Adrenal gland (tissue), 12 donors: ENCODE results near the gene PIK3R2. TPM values are rescaled to one million over a fixed set of nuclear protein-coding genes. Genes with fewer than 3 reads are reported as not detected.

ENCODE experiments used
- DNase-seq, 7 donors: peaks; one replicate each; pipeline ENCODE4 v3.0.0-alpha.2; 2019 to 2020
- H3K27ac ChIP-seq, 5 donors: fragments of 200-600 bp; sonication (generic) in 4 of 5; 1 replicate in 3 of 5; 2 replicates in 2 of 5; pipeline versions ENCODE4 v1.5.1 to v1.8.0; 2016 to 2020; ENCODE audit warnings: mild to moderate bottlenecking in 1 of 5
- H3K27me3 ChIP-seq: fragments of 200-600 bp; 2 replicates; pipeline ENCODE4 v1.8.0; 2021
- H3K36me3 ChIP-seq, 2 donors: fragments of 200-600 bp; replicated peaks in 1 of 2; 1 replicate in 1 of 2; 2 replicates in 1 of 2; pipeline versions ENCODE4 v1.5.1 to v1.8.0; 2018 to 2022
- H3K4me1 ChIP-seq, 2 donors: fragments of 200-600 bp; replicated peaks in 1 of 2; 1 replicate in 1 of 2; 2 replicates in 1 of 2; pipeline versions ENCODE4 v1.5.1 to v1.8.0; 2018 to 2021
- H3K4me3 ChIP-seq, 4 donors: fragments of 200-600 bp; sonication (generic) in 3 of 4; one replicate each; pipeline ENCODE4 v1.5.1; 2016 to 2018
- H3K9me3 ChIP-seq, 3 donors: fragments of 200-600 bp; sonication (generic) in 1 of 3; replicated peaks in 1 of 3; 1 replicate in 2 of 3; 2 replicates in 1 of 3; pipeline versions ENCODE4 v1.5.1 to v1.8.0; 2016 to 2021
- CTCF ChIP-seq, 6 experiments: fragments of 450-650 bp in 4 of 6; fragments of 200-600 bp in 2 of 6; sonication (generic) in 1 of 6; IDR thresholded peaks; 1 replicate in 5 of 6; 2 replicates in 1 of 6; pipeline versions ENCODE4 v1.5.1 to v1.8.0; 2016 to 2021; ENCODE audit warnings: antibody characterized with exemption in 6 of 6, mild to moderate bottlenecking in 2 of 6, moderate library complexity in 1 of 6
- POLR2A ChIP-seq, 2 donors: fragments of 450-650 bp; IDR thresholded peaks; one replicate each; pipeline ENCODE4 v1.6.1; 2017; ENCODE audit warnings: antibody characterized with exemption in 2 of 2, mild to moderate bottlenecking in 2 of 2, moderate library complexity in 1 of 2
- WGBS, 4 donors: extraction: QIAGEN DNeasy Blood & Tissue Kit in 2 of 4; methylation state at CpG; one replicate each; pipeline versions ENCODE4 v1.1.5 to v1.1.7; 2013 to 2017; 5-methylcytosine and 5-hydroxymethylcytosine counted together
- intact Hi-C, 2 donors: fragments of 100-400 bp; cut with DNase I; formaldehyde crosslinking; loops; one replicate each; pipeline versions ENCODE4 v1.14.1 to v1.15.0; 2022 to 2023
- polyA plus RNA-seq, 3 donors: library from polyadenylated mRNA; stranded (reverse); fragments of 200-250 nt in 2 of 3; fragments of 350-450 nt in 1 of 3; fragmentation: Illumina TruSeq in 1 of 3; extraction: RNeasy Lipid Tissue Mini Kit (QIAGEN cat#74804) in 1 of 3; gene quantifications; one replicate each; pipeline ENCODE4 v1.2.3, GENCODE V29; 2013 to 2014
- total RNA-seq, 9 donors: library from RNA; depleted of rRNA in 4 of 9; stranded (reverse); fragments of >200 nt in 4 of 9; fragments of 120-200 nt in 1 of 9; fragmentation: NEBNext Ultra II Directional in 1 of 9; extraction: Animal tissue kit (Norgen Biotek cat#: 25700) in 1 of 9; gene quantifications; one replicate each; pipeline versions ENCODE4 v1.1.0 to v1.2.4, GENCODE V29; 2013 to 2023
- donor health status: healthy with polysubstance abuse.
- donor health status: Bipolar disorder and iron deficiency.
- donor health status: DM: yes; HTN: yes; CAD: no.
- donor health status: DM: no; HTN: no; CAD: no.
- donor health status: DM: no; HTN: no; CAD: no.
- donor health status: DM: yes; HTN: yes; CAD: no.

The PIK3R2 gene
- total and polyA plus RNA-seq, 12 donors, result 6.7 to 124 (median 58.5) TPM

DNA sequence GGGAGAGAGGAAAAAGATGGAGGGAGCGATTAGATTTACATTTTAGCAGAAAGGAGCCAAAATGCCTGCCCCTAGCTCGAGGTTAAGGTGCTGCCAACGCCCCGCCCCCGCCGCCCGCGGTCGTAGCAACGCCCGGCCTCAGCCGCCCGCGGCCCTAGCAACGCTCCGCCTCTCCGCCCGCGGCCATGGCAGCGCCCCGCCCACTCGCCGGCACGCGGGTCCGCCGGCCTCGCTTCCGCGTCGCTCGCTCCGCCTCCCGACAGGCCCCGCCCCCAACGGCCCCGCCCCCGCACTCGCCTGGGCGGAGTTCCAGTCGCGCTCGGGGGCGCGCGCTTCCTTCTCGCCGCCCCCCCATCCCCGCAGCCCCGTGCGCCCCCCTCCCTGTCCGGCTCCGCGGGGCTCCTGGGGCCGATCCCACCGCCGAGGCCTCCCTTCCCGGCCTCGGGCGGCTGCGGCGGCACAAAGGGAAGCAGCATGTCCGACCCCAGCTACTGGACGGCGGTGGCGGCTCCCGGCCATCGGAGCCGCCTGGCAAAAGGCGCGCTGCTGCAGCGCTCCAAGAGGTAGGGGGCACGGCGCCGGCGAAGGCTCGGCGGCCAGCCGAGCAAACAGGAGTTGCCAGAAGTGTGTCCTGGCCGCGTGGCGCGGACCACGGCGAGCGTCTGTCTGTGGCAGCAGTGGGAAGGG lies 35.1 kb upstream of the PIK3R2 start:
- no peak for TF ChIP-seq POLR2A (IDR thresholded peaks at IDR 0.05)
- no peak for TF ChIP-seq CTCF (IDR thresholded peaks at IDR 0.05)
- peak; percentile 86 to 94 (median 91) for DNase-seq

DNA sequence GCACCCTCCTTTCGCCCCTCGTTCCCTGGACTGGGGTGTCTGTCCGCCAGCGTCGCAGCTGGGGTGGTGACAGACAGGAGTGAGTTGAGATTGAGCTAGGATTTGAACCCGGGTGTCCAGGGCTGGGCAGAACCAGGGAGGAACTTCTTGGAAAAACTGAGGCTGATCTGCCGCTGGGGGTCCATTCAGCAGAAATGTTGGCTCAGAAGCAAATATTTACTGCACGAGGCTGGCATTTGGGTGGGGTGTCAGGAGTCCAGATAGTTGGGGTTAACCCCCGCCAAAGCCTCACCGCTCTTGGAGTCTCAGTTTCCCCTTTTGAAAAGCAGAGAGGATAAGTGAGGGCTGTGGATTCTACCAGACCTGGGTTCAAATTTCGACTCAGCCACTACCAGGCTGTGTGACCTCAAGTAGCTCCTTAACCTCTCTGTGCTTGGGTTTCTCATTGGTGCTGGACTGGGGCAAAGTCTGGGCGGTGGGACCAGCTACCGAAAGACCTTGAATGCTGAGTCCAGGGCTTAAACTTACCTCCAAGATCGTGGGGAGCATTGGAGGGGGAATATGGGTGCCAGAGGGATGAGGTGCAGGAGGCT lies 34.4 kb upstream of the PIK3R2 start:
- 34 to 45% (median 35%) methylated on average over 9 to 14 of the region's 14 CpGs for WGBS, 4 donors
- Histone ChIP-seq H3K4me1 (peaks cover 6 to 19% of the 10 kb centered on the region in 2 donors), H3K36me3 (peaks cover 0 to 5% of the 10 kb centered on the region in 2 donors), H3K27ac (peak overlapping the region in 4 of 5 donors; percentile 30 to 64 (median 48)), H3K9me3 (no peaks in the 10 kb centered on the region), H3K4me3 (peak overlapping the region in 2 of 4 donors; percentile 47 to 77), H3K27me3 (no peaks in the 10 kb centered on the region)
- TF ChIP-seq CTCF (IDR thresholded peaks at IDR 0.05), result no peak
- TF ChIP-seq POLR2A (IDR thresholded peaks at IDR 0.05), result no peak
- intact Hi-C loops, result loop anchor here (5.0 kb wide), 2 partner anchors 34 to 44 kb away; partner anchors contain the start of gene PIK3R2 (in 1 of the 2)
- DNase-seq, result no peak

More for the DNA sequence above, 35.1 kb upstream of the PIK3R2 start:
- no peaks in the 10 kb centered on the region for H3K27me3 ChIP-seq
- peak overlapping the region; percentile 46 to 77 (median 52) for H3K4me3 ChIP-seq
- H3K27ac ChIP-seq, result peak overlapping the region in 4 of 5 donors; percentile 30 to 64 (median 48)
- peaks cover 6 to 19% of the 10 kb centered on the region in 2 donors for H3K4me1 ChIP-seq
- 0 to 2% (median 1%) methylated on average over 13 to 84 of the region's 86 CpGs for WGBS, 4 donors
- intact Hi-C loops, result loop anchor here (5.0 kb wide), 2 partner anchors 34 to 44 kb away; partner anchors contain the start of gene PIK3R2 (in 1 of the 2)
- H3K9me3 ChIP-seq, result no peaks in the 10 kb centered on the region
- no peaks in the 10 kb centered on the region for H3K36me3 ChIP-seq

DNA sequence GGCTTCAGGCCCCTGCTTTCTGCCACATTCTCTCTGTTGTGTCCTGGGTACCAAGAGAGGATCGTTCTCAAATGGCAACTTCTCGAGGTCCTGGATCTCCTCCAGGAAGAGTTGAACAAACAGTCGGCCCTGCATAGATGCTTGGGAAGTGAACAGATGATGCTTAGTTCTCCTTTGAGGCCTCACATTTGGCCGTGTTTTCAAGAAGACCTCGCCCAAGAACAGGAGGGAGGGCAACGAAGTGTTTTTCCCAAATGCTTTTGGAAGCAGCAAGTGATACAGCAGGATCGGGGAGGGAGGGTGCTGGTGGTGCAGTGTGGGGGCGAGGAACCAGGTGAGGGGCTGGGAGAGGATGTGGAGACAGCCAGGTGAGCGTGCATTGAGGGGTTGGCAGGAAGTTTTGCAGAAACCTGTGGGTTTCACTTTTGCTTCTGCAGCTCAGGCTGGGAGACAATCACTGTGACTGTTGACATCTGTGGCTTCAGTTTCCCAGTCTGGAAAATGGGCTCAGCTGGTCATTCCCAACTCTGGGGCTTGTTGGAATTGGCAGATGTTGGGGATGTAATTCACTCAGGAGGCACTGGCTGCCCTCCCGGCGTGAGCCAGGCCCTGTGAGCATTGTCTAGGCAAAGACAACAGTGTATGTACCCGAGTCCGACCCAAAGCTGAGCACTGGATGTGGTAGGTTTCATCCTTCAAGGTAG lies 33.8 kb upstream of the PIK3R2 start:
- Histone ChIP-seq H3K27me3 (no peaks in the 10 kb centered on the region), H3K36me3 (peaks cover 0 to 11% of the 10 kb centered on the region in 2 donors), H3K9me3 (no peaks in the 10 kb centered on the region), H3K4me3 (no peak overlapping the region), H3K4me1 (peaks cover 6 to 19% of the 10 kb centered on the region in 2 donors), H3K27ac (peak overlapping the region in 1 of 5 donors; percentile 31)
- TF ChIP-seq POLR2A (IDR thresholded peaks at IDR 0.05) (no peak), CTCF (IDR thresholded peaks at IDR 0.05) (no peak)
- WGBS, 4 donors, result 45 to 60% (median 53%) methylated on average over 8 to 13 of the region's 13 CpGs
- intact Hi-C loops, result loop anchor here (5.0 kb wide), 2 partner anchors 33 to 43 kb away; partner anchors contain the start of gene PIK3R2 (in 1 of the 2)
- DNase-seq, result no peak

DNA sequence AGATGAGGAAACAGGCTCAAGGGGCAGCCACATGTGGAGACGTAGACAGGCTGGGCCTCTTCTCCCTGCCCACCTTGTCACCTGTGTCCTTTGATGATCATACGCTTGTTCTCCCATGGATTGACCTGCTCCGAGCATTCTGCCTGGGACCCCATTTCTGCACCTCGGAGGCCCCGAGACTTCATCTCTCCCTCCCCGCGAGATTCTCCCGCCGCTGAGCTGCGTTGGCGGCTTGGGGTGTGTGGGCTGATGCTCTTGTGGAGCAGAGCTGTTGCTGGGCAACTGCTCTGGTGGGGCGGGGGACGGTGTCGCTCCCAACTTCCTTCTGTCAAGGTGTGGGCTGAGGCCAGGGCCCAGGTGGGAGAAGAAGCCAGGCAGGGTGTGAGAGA lies 33.3 kb upstream of the PIK3R2 start:
- Histone ChIP-seq H3K27me3 (no peaks in the 10 kb centered on the region), H3K36me3 (peaks cover 0 to 17% of the 10 kb centered on the region in 2 donors), H3K9me3 (no peaks in the 10 kb centered on the region), H3K4me3 (no peak overlapping the region), H3K4me1 (peaks cover 6 to 19% of the 10 kb centered on the region in 2 donors), H3K27ac (peak overlapping the region in 1 of 5 donors; percentile 31)
- intact Hi-C loops, result loop anchor here (5.0 kb wide), 2 partner anchors 33 to 43 kb away; partner anchors contain the start of gene PIK3R2 (in 1 of the 2)
- TF ChIP-seq POLR2A (IDR thresholded peaks at IDR 0.05) (no peak), CTCF (IDR thresholded peaks at IDR 0.05) (no peak)
- WGBS, 4 donors, result 87 to 92% (median 90%) methylated on average over 13 to 14 of the region's 14 CpGs
- DNase-seq, result no peak
